HG03066 (cell line): ENCODE data around the gene SGCA.

Experiments used
- ATAC-seq: cut with Tn5 transposase; IDR thresholded peaks from one replicate; pipeline ENCODE4 v1.9.1; 2021; ENCODE audit warnings: low read depth; ENCODE audit not compliant: unreplicated experiment

Gene SGCA

DNA sequence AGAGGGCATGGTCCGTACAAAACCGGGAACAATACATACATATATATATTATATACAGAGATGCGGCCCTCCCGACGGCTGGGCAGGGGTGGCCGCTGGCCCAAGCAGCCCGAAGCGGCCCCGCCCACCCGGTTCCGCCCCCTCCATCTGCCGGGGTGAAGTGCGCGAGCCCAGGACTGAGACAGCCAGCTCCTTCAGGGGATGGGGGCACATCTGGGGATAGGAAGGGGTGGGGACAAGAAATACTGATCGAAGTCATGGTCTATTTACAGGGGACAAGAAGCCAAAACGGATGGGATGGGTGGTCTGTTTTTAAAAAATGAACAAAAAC, 32.1 kb upstream of the SGCA start:
- ATAC-seq, result no peak

DNA sequence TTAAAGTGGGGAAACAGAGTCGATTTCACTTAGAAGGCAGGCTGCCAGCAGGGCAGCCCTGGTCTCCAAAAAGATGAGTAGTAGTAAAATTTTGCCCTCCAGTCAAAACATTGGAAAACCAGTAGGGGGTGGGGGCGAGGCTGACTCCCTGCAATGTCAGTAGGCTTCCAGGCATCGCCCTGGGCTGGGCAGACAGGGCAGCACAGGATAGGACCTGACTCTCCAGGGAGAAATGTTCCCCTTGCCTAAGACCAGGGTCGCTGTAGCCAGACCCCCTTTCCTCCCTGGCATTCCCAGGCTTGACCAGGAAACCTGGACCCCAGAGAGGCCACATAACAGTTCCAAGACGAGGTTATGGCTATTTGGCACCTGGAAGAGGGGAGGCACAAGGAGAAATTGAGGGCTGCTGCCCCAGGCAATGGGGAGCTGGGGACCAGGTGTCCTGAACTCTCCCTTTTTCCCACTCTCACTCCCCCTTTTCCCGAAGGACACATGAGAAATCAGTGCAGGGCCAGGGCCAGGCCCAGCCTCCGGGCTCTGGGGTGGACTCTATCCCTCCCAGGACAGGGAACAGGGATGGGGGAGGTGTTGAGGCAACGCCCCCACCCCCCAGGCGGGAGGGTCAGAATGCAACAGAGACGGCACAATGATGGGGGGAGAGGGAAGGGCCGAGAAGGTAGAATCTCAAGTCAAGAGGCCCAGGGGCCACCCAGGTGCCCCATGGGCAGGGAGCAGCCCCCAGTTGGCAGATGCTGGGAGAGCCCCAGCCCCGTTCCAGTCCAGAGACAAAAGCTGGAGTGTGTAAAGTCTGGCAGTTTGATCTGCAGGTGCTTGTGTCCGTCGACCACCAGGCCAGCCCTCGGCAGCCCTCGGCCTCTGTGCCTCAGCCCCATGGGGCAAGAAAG, 31.3 kb upstream of the SGCA start:
- ATAC-seq, result no peak

DNA sequence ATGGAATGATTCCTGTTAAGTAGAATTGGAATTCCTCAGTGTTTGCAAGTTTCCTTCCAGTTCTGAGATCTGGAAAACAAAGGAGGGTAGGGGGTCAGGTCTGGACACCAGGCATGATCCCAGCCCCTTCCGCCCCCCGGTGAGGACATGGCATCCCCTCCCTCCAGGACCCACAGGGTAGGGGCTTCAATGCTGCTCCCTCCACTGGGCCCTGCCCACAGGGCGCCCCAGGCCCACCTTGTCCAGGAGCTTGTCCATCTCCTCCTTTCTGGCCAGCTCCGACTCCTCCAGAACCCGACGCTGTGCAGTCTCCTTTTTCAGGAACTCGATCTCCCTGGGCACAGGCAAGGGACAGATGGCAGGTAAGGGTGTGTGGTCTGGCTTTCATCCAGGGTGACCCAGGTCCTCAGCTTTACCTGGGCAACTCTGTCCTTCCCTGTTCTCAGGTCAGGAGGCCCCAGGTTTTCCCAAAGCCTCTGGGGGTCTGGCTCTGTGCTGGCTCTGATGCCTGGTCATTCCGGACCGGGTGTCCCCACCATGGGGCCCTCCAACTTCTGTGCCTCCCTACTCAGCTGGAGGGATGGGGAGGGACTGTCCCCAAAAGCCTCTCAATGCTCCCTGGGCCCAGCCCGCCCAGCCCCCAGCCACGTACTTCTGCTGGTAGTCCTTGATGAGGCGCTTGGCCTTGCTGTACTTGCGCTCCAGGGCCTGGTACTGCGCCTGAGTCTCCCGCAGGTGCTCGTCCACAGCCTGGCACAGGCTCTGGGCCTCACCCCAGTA, 30.3 kb upstream of the SGCA start:
- no peak for ATAC-seq

DNA sequence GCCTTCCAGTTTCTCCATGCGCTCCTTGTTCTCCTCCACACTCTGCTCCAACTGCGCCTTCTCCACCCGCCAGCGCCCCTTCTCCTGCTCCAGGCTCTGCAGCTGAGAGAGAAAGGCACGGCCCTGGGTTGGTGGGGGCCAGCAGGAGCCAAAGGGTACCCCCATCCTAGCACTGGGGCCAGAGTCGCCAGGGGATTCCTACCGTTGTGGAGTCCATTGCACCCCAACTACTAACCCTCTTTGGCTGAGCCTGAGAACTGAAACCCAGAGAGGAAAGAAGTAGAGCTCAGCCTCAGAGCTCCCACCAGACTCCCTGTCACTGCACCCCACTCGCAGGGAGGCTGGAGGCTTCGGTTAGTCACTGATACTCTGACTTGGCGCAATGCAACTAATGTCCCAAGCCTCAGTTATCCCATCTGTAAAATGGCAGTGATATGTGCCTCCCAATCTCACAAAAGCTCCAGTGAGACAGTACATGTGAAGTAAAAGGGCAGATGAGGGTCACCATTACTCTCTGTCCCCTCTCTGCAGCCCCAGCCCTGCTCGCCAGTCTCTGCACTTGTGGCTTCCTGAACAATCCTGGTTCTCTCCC, 29.6 kb upstream of the SGCA start:
- no peak for ATAC-seq

DNA sequence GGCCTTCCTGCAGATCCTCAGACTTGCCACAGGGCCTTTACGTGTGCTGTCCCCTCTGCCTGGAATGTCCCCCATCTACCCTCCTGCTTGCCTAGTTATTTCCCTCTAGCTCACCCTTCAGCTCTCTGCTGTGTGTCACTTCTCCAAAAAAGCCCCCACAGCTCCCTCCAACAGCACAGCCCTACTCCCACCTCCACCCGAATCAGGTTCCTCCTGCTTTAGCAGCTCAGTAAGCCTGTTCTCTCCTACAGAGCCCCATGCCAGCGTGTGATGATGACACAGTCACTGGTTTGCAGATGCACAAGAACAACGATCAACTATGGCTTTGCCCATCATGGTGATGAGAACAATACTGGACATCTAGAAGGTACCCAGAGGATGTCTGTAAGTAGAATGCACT, 28.8 kb upstream of the SGCA start:
- ATAC-seq, result no peak

DNA sequence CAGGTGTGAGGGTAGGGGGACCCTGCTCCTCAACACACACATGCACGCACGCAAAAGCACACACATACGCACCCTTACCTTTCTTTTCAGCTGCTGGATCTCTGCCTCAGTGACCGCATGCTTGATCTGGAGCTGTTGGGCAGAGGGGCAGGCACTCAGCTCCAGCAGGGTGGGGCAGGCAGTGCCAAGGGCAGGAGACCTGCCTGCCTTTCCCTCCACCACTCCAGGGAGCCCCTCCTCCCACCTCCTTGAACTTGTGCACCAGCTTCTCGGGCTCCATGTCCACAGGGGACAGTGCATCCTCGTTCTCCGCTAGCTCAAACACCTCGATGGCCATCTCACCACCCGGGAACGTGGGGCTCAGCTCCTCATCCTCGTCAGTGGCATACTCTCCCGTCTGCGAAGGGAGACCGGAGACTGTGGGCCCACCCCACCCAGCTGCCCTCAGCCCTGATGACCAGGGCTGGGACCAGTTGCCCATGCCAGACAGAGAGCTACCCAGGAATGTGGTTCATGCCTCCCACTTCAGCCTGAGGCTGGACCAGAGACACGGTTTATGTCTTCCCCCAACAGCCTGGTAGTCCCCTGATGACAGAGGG, 26.5 kb upstream of the SGCA start:
- no peak for ATAC-seq

DNA sequence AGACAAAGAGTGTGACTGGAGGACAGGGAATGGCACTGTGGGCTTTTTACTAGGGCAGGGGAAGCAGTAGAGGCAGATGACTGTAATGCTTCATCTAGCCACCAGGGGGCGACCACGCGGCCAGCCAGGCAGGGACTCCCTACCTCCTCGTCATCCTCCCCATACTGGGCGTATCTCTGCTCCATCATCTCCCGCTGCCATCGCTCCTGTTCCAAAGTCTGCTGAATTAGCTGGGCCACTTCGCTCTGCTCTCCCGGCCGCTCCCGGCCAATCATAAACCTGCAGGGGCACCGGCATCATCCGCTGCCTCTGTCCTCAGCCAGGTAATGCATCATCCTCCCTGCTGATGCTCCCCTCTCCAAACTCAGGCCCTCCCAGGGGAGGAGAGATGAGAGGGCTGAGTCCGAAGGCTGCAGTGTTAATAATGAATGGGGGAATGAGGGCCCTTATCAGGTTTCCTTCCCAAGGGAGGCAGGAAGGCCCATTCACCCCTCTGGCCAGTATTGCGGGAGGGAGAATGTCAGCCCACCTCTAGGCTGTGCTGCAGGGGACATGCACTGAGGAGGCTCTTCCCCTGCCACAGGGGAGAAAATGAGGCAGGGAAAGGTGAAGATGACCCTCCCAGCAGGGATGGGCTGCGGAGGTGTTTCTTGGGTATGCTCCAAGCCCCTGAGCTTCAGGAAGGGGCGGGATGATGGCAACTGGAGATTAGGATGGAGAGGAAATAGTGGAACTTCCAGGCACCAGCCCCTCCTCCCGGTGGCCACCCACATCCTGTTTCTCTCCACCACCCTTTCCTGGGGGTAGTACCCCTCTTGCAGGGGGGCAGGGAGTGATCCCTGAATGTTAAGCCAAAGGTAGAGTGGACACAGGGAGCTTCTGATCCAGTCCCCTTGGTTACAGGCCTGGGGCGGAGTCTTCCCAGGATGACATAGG, 25.6 kb upstream of the SGCA start:
- no peak for ATAC-seq

DNA sequence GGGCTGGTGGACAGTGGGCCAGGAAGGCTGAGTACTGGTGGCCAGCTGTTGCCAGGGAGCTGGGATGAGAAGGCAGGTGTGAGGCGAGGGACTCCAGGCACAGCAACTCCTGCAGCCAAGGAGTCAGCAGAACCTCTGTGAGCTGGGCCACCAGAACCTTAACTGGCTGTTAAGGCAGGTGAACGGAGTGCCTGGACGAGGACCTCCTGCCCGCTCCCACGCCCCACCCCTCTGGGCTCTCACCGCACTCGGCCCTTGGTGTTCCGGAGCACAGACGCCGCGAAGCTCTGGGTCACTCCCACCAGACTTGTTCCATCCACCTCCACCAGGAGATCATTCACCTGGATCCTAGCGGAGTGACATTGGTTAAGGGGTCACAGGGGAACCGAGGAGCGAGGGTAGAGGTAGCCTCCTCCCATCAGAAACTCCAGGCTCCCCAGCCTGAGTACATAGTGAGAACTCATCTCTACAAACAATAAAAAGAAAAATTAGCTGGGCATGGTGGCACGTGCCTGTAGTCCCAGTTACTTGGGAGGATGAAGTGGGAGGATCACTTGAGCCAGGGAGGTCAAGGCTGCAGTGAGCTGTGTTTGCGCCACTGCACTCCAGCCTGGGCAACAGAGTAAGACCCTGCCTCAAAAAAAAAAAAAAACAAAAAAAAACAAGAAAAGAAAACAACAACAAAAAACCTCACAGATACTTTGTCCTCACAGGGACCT, 24.6 kb upstream of the SGCA start:
- no peak for ATAC-seq

DNA sequence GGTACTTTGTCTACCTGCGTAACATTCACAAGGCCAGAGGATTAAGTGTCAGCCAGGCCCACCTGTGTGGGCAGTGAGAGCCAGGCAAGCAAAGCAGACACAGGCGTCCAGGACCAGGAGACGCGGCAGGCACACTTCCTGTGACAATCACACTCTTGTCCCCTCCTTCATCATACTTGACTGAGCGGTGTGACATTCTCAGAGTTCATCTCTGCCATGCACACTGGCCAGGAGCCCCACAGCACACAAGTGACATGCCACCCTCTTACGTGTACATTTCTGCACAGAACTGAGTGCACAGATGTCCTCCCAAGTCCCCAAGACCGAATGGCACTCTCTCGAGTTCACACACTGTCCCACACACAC, 24.1 kb upstream of the SGCA start:
- ATAC-seq, result no peak

DNA sequence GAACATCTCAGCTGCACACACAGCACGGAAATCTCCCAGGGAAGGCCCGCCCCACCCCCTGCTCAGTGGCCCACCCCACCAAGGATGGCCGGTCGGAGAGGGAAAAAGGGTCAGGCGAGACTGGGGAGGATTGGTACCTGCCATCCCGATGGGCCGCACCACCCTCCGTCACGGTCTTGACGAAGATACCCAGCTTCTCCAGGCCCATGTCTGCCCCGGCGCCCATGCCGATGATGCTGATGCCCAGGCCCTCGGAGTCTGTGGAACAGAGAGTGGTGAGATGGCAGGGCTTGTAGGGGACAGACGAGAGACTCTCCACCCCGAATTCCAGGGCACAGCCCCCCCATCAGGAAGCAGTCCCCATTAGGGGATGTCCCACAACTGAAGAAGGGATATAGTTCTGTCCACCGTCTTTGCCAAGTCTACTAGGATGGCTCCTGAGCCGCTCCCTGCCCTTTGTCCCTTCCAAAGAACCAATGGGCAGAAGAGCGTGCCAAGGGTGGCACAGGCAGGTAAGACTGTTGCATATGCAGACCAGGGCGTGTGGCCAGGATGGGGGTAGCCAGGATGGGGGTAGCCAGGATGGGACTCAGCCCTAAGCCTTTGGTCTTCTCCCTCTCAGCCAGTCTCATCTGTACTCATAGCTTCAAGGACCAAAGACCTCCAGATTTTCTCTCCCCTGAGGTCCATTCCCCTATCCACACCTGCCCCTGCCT, 22.2 kb upstream of the SGCA start:
- ATAC-seq, result no peak

DNA sequence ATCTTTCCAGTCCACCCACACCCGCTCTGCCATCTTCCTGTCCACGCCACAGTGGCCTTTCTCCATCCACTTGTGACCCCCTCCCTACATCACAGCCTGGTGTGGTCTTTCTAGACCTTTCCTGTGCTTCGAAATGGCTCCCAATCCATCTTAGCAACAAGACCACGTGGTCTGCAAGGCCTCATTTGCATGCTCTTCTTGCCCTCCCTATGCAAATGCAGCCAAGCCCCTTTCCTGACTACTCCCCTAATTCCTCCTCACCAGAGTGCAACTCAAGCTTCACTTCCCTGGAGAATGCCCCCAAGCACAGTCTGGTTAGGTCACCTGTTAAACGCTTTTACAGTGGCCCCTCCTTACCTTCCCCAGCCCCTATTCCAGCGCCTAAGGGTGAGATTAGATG, 21.4 kb upstream of the SGCA start:
- ATAC-seq, result no peak

DNA sequence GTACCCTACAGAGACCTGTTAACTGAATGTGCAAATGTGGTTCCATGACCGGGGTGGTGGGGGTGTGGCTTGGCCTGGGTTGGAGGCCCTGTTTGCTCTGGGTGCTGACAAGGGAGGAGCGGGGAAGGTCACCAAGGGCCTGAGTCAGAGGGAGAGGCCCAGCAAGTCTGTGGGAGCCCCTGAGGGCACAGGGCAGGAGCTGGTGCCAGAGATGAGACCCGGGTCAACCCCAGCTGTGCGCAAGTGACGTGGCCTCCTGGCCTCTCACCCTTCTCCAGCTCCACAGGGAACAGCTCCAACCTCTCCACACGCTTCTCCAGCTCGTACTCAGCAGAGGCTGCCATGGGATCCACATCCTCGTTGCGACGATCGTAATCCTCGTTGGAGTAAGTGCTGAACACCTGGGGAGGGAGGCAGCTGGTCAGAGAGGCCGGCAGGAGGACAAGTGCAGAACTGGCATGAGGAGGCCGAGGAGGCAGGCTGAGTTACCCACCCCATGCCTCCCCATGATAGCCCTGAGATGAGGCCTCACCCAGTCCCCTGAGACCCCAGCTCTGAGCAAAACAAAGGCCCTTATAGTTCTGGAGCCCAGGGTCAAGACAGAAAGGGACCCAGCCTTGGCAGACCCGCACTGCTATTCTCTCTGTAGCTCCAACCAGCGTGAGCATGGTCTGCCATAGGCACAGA, 20.8 kb upstream of the SGCA start:
- ATAC-seq, result no peak

DNA sequence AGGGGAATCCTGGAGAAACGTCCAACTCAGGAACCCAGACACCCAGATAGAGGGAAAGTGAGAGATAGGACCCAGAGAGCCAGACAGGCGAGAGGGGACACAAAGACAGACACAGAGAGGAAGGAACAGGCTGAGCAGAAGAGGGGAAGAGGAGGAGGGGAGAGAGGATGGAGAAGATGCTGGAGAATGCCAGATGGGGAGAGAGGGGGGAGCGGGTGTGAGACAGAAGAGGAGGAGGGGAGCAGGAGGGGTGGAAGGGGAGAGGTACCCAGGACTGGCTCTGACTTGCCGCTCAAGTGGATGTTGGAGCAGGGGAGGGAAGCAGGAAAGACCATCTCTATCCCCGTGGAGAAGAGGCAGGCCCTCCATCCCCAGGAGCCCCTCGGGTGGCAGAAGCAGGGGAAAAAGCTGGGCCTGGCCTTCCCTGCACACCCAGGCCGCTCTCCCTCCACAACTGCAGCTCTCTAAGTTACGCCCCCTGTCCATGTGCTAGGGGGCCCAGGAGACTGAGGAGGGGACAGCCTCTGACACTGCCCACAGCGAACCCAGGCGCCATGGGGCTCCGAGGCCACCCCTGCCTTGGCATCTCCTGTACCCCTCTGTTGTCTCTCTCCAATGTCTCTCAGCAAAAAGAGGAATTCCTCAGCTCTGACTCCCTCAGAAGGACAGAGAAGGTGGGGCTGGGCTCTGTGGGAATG, 20.1 kb upstream of the SGCA start:
- no peak for ATAC-seq

DNA sequence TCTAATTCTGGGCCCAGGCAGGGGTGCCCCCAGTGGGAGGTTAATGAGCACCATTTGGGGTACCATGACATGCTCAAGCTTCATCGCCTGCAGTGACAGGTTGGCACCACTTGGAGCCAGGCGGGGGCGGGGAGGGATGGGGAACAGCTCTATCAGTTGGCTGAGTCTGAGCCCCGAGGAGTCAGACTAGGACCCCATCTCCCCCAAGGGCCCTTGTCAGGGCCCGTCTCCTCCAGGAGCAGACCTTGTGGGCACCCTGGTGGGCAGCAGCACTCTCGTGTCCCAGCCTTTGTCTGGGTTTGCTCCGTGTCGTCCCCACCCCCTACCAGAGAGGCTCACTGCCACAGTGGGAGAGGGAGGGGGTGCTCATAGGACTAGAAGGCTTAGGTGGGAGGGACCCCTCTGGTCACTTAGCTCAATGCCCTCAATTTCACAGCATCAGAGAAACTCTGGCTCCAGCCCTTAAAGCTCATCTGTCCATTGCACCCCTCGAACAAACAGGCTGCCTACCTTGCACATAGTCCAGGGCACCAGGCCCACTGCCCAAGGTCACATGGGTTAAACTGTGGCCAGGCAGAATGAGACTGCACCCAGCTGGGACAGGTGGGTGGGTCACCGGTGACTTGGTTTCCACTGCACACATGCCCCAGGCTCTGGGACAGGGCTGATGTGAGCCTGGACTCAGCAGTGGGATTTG, 19.4 kb upstream of the SGCA start:
- ATAC-seq, result no peak

DNA sequence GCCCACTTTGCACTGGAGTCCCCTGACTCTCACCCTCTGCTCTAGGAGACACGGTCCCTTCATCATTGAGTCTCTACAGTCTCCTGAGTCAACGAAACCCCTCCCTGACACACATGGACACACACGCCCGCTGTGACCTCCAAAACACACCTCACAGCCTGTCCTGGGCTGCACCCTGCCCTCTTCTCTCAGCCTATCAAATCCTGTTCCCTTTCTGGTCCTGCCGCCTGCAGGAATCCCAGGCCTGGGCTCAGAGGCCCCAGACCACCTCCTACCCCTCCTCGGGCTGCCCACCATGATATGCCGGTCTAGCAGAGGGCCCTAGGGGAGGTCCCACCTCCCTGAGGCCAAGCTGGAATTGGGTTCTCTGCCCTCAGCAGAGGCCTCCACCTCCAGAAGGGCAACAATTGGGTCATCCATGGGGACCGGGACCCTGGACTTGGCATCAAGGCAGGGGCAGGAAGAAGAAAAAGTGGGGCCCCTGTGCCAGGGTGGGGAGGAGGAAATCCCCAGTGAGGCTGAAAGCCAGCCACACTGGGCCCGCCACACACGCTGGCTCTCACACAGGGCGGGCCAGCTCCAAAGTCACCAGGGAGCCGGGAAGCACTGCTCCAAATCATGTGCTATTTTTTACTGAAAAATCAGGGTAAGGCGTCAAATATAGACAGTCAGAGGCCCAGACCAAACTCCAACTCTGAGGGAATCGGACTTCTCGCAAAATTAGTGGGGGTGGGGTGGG, 18.7 kb upstream of the SGCA start:
- ATAC-seq, result no peak

DNA sequence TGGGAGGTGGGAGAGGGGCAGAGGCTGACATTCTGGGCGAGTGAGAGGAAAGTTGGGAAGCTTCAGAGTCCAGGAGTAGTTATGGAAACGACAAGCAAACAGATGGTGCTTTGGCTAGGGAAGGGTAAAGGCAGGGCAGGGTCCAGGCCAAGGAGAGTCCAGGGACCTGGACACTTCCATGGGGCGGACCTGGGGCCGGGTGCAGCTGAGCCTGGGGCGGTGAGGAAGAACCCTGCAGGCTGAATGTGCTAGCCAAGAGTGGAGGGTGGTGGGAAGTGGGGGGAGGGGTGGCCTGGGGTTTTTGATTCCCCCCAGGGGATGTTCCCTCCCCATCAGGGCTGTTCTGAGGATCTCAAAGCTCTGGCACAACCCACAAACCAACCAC, 18.0 kb upstream of the SGCA start:
- no peak for ATAC-seq
